A549 (cell line): ENCODE results near the gene PTPRK. TPM values are rescaled to one million over a fixed set of nuclear protein-coding genes. Genes with fewer than 3 reads are reported as not detected.

Source experiments
- ATAC-seq, 2 experiments: fragments of 200-7000 bp in 1 of 2; fragments of >200 bp in 1 of 2; cut with Nextera tagmentation in 1 of 2; cut with Tn5 transposase in 1 of 2; 3 replicates each; pipeline versions ENCODE4 v1.8.0 to v1.9.1; 2018 to 2020; ENCODE audit warnings: mild to moderate bottlenecking in 1 of 2, moderate library complexity in 1 of 2
- CTCF ChIA-PET: fragments of 300-600 bp; sonication (Branson Sonifier 250); formaldehyde crosslinking; extraction: SDS; loops from one replicate; lab custom pipeline; 2021; ENCODE audit warnings: antibody characterized with exemption, inconsistent platforms; lab: Yijun Ruan, JAX
- POLR2A ChIA-PET: fragments of 350-600 bp; formaldehyde crosslinking; extraction: SDS; loops from one replicate; lab custom pipeline; 2021; ENCODE audit warnings: antibody characterized with exemption, inconsistent platforms; lab: Yijun Ruan, JAX
- DNase-seq, 2 experiments: peaks; one replicate each; pipeline versions ENCODE4 v3.0.0 to v3.0.0-alpha.2; 2011 to 2016; ENCODE audit warnings: low read depth in 1 of 2, low spot score in 1 of 2
- FAIRE-seq: peaks from 2 replicates; lab custom pipeline; 2011; peaks lifted over from hg19 to GRCh38; lab: Jason Lieb, UNC
- H3K27ac ChIP-seq, 2 experiments: fragments of >200 bp; sonication (Bioruptor Twin); formaldehyde crosslinking; 3 replicates each; pipeline ENCODE4 v1.5.1; 2016 to 2017
- H3K4me1 ChIP-seq: fragments of >200 bp; sonication (Bioruptor Twin); formaldehyde crosslinking; 3 replicates; pipeline ENCODE4 v1.6.1; 2016
- H3K4me2 ChIP-seq: fragments of >200 bp; sonication (Bioruptor Twin); formaldehyde crosslinking; 3 replicates; pipeline ENCODE4 v1.6.1; 2016
- H3K4me3 ChIP-seq: fragments of >200 bp; sonication (Bioruptor Twin); formaldehyde crosslinking; 3 replicates; pipeline ENCODE4 v1.5.1; 2016
- H3K9me3 ChIP-seq: fragments of >200 bp; sonication (Bioruptor Twin); formaldehyde crosslinking; 3 replicates; pipeline ENCODE4 v1.6.1; 2016
- BHLHE40 ChIP-seq: IDR thresholded peaks from 2 replicates; pipeline ENCODE4 v1.6.1; 2012; ENCODE audit warnings: low read depth, low read length, inconsistent platforms
- CHD2 ChIP-seq: fragments of 150-350 bp; IDR thresholded peaks from 2 replicates; pipeline ENCODE4 v1.6.1; 2014; ENCODE audit warnings: low read length; ENCODE audit not compliant: partially characterized antibody
- EHF ChIP-seq: fragments of 250-450 bp; sonication (Bioruptor Pico); IDR thresholded peaks from 2 replicates; pipeline ENCODE4 v1.5.0; 2020; ENCODE audit warnings: mild to moderate bottlenecking
- EHMT2 ChIP-seq: fragments of 200-600 bp; sonication (generic); IDR thresholded peaks from 2 replicates; pipeline ENCODE4 v1.6.1; 2016; ENCODE audit warnings: antibody characterized with exemption, low read depth, mild to moderate bottlenecking, moderate library complexity
- ESRRA ChIP-seq: fragments of 150-350 bp; IDR thresholded peaks from 2 replicates; pipeline ENCODE4 v1.6.1; 2014; ENCODE audit warnings: mild to moderate bottlenecking, low read length, borderline replicate concordance
- FOSB ChIP-seq: fragments of 250-450 bp; sonication (Bioruptor Pico); IDR thresholded peaks from 2 replicates; pipeline ENCODE4 v1.5.0; 2020; ENCODE audit warnings: mild to moderate bottlenecking, moderate library complexity
- FOSL2 ChIP-seq, 2 experiments: fragments of 450-650 bp in 1 of 2; fragments of >200 bp in 1 of 2; sonication (Bioruptor Twin) in 1 of 2; formaldehyde crosslinking; IDR thresholded peaks; 2 replicates each; pipeline versions ENCODE4 v1.5.0 to v1.6.1; 2016 to 2020; ENCODE audit warnings: mild to moderate bottlenecking in 1 of 2, moderate library complexity in 1 of 2
- GATA3 ChIP-seq: IDR thresholded peaks from 2 replicates; pipeline ENCODE4 v1.6.1; 2012; ENCODE audit warnings: borderline replicate concordance
- HEYL ChIP-seq: fragments of 250-450 bp; sonication (Bioruptor Pico); IDR thresholded peaks from 2 replicates; pipeline ENCODE4 v1.8.0; 2021; ENCODE audit warnings: mild to moderate bottlenecking, moderate library complexity
- HOXA7 ChIP-seq: fragments of 250-450 bp; sonication (Bioruptor Pico); IDR thresholded peaks from 2 replicates; pipeline ENCODE4 v1.5.0; 2020; ENCODE audit warnings: mild to moderate bottlenecking, moderate library complexity
- HOXB13 ChIP-seq: fragments of 250-450 bp; sonication (Bioruptor Pico); IDR thresholded peaks from 2 replicates; pipeline ENCODE4 v1.5.0; 2020; ENCODE audit warnings: low read depth, mild to moderate bottlenecking, moderate library complexity
- JUN ChIP-seq, 2 experiments: fragments of >200 bp; sonication (Bioruptor Twin); formaldehyde crosslinking; IDR thresholded peaks; 2 replicates in 1 of 2; 3 replicates in 1 of 2; pipeline ENCODE4 v1.6.1; 2016 to 2017
- JUNB ChIP-seq: fragments of >200 bp; sonication (Bioruptor Twin); formaldehyde crosslinking; IDR thresholded peaks from 2 replicates; pipeline ENCODE4 v1.6.1; 2016
- MYC ChIP-seq: IDR thresholded peaks from 2 replicates; pipeline ENCODE4 v1.6.1; 2012; ENCODE audit warnings: mild to moderate bottlenecking, inconsistent platforms, low read length, improper control_type of control experiment, borderline replicate concordance
- NFE2L2 ChIP-seq: fragments of 150-350 bp; conservative IDR thresholded peaks from 2 replicates; pipeline ENCODE4 v1.6.1; 2014; ENCODE audit warnings: low read length
- NR3C1 ChIP-seq: fragments of >200 bp; sonication (Bioruptor Twin); formaldehyde crosslinking; IDR thresholded peaks from 3 replicates; pipeline ENCODE4 v1.6.1; 2017
- PHF8 ChIP-seq: fragments of 200-600 bp; sonication (generic); IDR thresholded peaks from 2 replicates; pipeline ENCODE4 v1.6.1; 2016; ENCODE audit warnings: low read depth, mild to moderate bottlenecking, antibody characterized with exemption, moderate library complexity, borderline replicate concordance
- POLR2A ChIP-seq: IDR thresholded peaks from 2 replicates; pipeline ENCODE4 v1.6.1; 2012; ENCODE audit warnings: mild to moderate bottlenecking, low read length
- POLR2AphosphoS2 ChIP-seq: conservative IDR thresholded peaks from 2 replicates; pipeline ENCODE4 v1.6.1; 2012; ENCODE audit warnings: low read length, improper control_type of control experiment, inconsistent platforms
- RAD21 ChIP-seq, 2 experiments: fragments of >200 bp in 1 of 2; sonication (Bioruptor Twin) in 1 of 2; formaldehyde crosslinking in 1 of 2; IDR thresholded peaks in 1 of 2; conservative IDR thresholded peaks in 1 of 2; 2 replicates in 1 of 2; 3 replicates in 1 of 2; pipeline ENCODE4 v1.6.1; 2012 to 2018; ENCODE audit warnings: inconsistent platforms in 1 of 2
- RARB ChIP-seq: fragments of 250-450 bp; sonication (Bioruptor Pico); IDR thresholded peaks from 2 replicates; pipeline ENCODE4 v1.8.0; 2021; ENCODE audit warnings: mild to moderate bottlenecking, moderate library complexity
- RFX5 ChIP-seq: fragments of 450-650 bp; IDR thresholded peaks from 2 replicates; pipeline ENCODE4 v1.7.1; 2014; ENCODE audit warnings: antibody characterized with exemption, mild to moderate bottlenecking, moderate library complexity
- SMC3 ChIP-seq: fragments of >200 bp; sonication (Bioruptor Twin); formaldehyde crosslinking; IDR thresholded peaks from 3 replicates; pipeline ENCODE4 v1.6.1; 2018; ENCODE audit warnings: inconsistent platforms
- SREBF2 ChIP-seq: fragments of 450-650 bp; IDR thresholded peaks from 2 replicates; pipeline ENCODE4 v1.6.1; 2014; ENCODE audit warnings: mild to moderate bottlenecking, moderate library complexity
- TP53 ChIP-seq: fragments of 250-450 bp; sonication (Bioruptor Pico); IDR thresholded peaks from 2 replicates; pipeline ENCODE4 v1.5.0; 2021; ENCODE audit warnings: mild to moderate bottlenecking, moderate library complexity
- ZFP36 ChIP-seq: fragments of 450-650 bp; IDR thresholded peaks from 2 replicates; pipeline ENCODE4 v1.6.1; 2014; ENCODE audit warnings: borderline replicate concordance; ENCODE audit not compliant: partially characterized antibody
- ZSCAN20 ChIP-seq: fragments of 250-450 bp; sonication (Bioruptor Pico); IDR thresholded peaks from 2 replicates; pipeline ENCODE4 v1.8.0; 2022; ENCODE audit warnings: mild to moderate bottlenecking, moderate library complexity
- WGBS: methylation state at CpG from one replicate; pipeline ENCODE4 v1.1.6; 2017; ENCODE audit errors: missing lambda C conversion rate; 5-methylcytosine and 5-hydroxymethylcytosine counted together
- polyA plus RNA-seq, 4 experiments: library from polyadenylated mRNA; depleted of rRNA in 3 of 4; stranded (reverse); fragments of >200 nt; fragmentation: RNase III in 1 of 4; extraction: RNeasy Plus Mini Kit Qiagen cat#74134 plus additional on column Dnase treatment in 1 of 4; gene quantifications; 2 replicates in 3 of 4; 3 replicates in 1 of 4; pipeline ENCODE4 v1.2.3, GENCODE V29; 2011 to 2017
- TF ChIP-seq, protein P1 (sequence below): IDR thresholded peaks from 2 replicates; pipeline ENCODE4 v1.6.1; 2012
- TF ChIP-seq, protein P2 (sequence below): fragments of 250-450 bp; sonication (Bioruptor Pico); IDR thresholded peaks from 2 replicates; pipeline ENCODE4 v1.5.0; 2021; ENCODE audit warnings: mild to moderate bottlenecking, moderate library complexity, borderline replicate concordance

Gene PTPRK
- polyA plus RNA-seq, 2 of the 4 experiments (the other 2 are of a cell fraction): 14.4 to 16.1 TPM

DNA sequence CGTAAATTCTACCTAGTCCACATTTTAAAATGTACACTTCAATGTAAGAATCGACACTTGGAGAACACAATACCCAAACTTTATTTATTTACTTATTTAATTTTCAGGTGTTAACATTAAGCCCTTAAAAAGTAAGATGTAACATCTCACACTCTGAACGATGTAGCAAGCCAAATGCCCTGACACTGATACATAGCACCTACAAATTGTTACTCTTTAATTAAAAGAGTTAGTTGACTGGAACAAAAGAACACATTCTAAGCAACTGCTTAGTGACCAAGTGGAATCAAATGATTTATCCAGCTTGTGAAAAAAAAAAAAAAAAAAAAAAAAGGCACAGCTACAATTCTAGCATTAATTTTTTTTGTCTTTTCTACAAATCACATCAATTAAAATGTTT lies 327.4 kb downstream of the PTPRK start:
- CTCF ChIA-PET: no interaction called here
- POLR2A ChIA-PET: no interaction called here
- no peak for FAIRE-seq

DNA sequence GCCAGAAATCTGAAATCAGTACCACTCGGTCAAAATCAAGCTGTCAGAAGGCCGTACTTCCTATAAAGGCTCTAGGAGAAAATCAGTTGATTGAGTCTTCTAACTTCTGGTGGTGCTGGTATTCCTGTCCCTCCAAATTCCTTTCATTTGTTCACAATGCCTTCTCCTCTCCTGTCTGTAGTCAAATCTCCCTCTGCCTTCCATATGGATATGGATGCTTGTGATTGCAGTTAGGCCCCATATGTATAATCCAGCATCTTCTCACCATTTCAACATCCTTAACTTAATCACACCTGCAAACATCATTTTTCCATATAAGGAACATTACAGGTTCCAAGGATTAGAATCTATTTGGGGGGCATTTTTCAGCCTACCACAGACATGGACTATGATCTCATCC lies 331.7 kb downstream of the PTPRK start:
- no peak for DNase-seq
- H3K27ac ChIP-seq: no peak overlapping the region
- 87% methylated on average over 2 of the region's 2 CpGs for WGBS
- FAIRE-seq: no peak
- H3K4me3 ChIP-seq: no peak overlapping the region
- no peaks in the 10 kb centered on the region for H3K9me3 ChIP-seq
- no peak overlapping the region for H3K4me2 ChIP-seq
- POLR2A ChIA-PET: no interaction called here
- no peak for TF ChIP-seq POLR2A
- no peak for TF ChIP-seq GATA3
- no peak for TF ChIP-seq HOXA7
- no peak for TF ChIP-seq SMC3
- no peak for TF ChIP-seq RFX5
- TF ChIP-seq ZSCAN20 (CRISPR knock-in tag): no peak
- TF ChIP-seq RAD21 (conservative IDR thresholded peaks at IDR 0.05 in 1 of 2, IDR thresholded peaks at IDR 0.05 in 1 of 2): no peak
- no peak for TF ChIP-seq JUN (IDR thresholded peaks at IDR 0.05)
- TF ChIP-seq, all 56 proteins: peak for 0
- no peaks in the 10 kb centered on the region for H3K4me1 ChIP-seq
- ATAC-seq: no peak
- CTCF ChIA-PET: no interaction called here

More for the DNA sequence above, 327.4 kb downstream of the PTPRK start:
- no peak for DNase-seq
- 85% methylated on average over 3 of the region's 3 CpGs for WGBS
- no peaks in the 10 kb centered on the region for H3K4me1 ChIP-seq
- H3K4me3 ChIP-seq: no peak overlapping the region
- no peak for ATAC-seq
- H3K9me3 ChIP-seq: no peaks in the 10 kb centered on the region
- TF ChIP-seq TP53 (CRISPR knock-in tag) (no peak), RARB (CRISPR knock-in tag) (no peak), NR3C1 (no peak), SREBF2 (no peak), JUNB (no peak), EHMT2 (no peak), BHLHE40 (no peak)
- TF ChIP-seq, protein P1, sequence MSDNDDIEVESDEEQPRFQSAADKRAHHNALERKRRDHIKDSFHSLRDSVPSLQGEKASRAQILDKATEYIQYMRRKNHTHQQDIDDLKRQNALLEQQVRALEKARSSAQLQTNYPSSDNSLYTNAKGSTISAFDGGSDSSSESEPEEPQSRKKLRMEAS: no peak
- no peak overlapping the region for H3K27ac ChIP-seq
- no peak overlapping the region for H3K4me2 ChIP-seq

DNA sequence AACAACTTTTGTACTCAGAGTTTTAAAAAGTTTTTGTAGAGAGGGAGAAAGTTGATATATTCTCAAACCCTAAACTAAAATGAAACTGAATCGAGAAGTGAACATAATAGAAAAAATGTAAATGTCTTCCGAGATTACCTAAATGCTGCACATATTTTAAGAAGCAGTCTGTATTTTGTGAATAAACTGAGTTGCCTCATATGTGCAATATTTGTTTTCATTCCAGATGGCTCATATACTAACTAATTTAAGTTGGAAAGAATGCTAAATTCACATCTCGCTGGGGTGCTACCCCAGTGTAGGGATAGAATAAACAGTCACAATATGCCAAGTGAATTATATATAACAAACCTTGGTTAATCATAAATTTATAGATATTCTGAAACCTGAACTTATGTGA lies 333.7 kb downstream of the PTPRK start:
- Histone ChIP-seq H3K27ac (no peak overlapping the region), H3K9me3 (no peaks in the 10 kb centered on the region), H3K4me3 (no peak overlapping the region), H3K4me2 (no peak overlapping the region), H3K4me1 (no peaks in the 10 kb centered on the region)
- no peak for DNase-seq
- ChIA-PET CTCF (no interaction called here), POLR2A (no interaction called here)
- WGBS: 84% methylated on average over 3 of the region's 3 CpGs
- FAIRE-seq: no peak
- no peak for TF ChIP-seq ZFP36
- no peak for TF ChIP-seq MYC
- TF ChIP-seq FOSL2 (IDR thresholded peaks at IDR 0.05): no peak
- TF ChIP-seq FOSL2 (CRISPR knock-in tag; IDR thresholded peaks at IDR 0.05): no peak
- TF ChIP-seq, protein P2, sequence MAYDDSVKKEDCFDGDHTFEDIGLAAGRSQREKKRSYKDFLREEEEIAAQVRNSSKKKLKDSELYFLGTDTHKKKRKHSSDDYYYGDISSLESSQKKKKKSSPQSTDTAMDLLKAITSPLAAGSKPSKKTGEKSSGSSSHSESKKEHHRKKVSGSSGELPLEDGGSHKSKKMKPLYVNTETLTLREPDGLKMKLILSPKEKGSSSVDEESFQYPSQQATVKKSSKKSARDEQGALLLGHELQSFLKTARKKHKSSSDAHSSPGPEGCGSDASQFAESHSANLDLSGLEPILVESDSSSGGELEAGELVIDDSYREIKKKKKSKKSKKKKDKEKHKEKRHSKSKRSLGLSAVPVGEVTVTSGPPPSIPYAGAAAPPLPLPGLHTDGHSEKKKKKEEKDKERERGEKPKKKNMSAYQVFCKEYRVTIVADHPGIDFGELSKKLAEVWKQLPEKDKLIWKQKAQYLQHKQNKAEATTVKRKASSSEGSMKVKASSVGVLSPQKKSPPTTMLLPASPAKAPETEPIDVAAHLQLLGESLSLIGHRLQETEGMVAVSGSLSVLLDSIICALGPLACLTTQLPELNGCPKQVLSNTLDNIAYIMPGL (CRISPR knock-in tag): no peak
- TF ChIP-seq ZSCAN20 (CRISPR knock-in tag): no peak
- TF ChIP-seq POLR2AphosphoS2: no peak
- no peak for TF ChIP-seq EHF (CRISPR knock-in tag)
- no peak for TF ChIP-seq HOXB13 (CRISPR knock-in tag)
- no peak for TF ChIP-seq HEYL (CRISPR knock-in tag)
- TF ChIP-seq FOSB (CRISPR knock-in tag): no peak
- TF ChIP-seq ESRRA: no peak
- TF ChIP-seq CHD2: no peak
- TF ChIP-seq SREBF2: no peak
- TF ChIP-seq RARB (CRISPR knock-in tag): no peak
- TF ChIP-seq JUN (IDR thresholded peaks at IDR 0.05): no peak
- no peak for TF ChIP-seq NFE2L2
- TF ChIP-seq POLR2A: no peak
- TF ChIP-seq PHF8: no peak
- ATAC-seq: no peak
